A549 (cell line): Measurements from ENCODE around the gene SYT5. TPM values are rescaled to one million over a fixed set of nuclear protein-coding genes. Genes with fewer than 3 reads are reported as not detected.

Experiments
- BCL3 ChIP-seq: fragments of >200 bp; sonication (Bioruptor Twin); formaldehyde crosslinking; IDR thresholded peaks from 3 replicates; pipeline ENCODE4 v1.6.1; 2016
- CEBPB ChIP-seq, 2 experiments: fragments of >200 bp in 1 of 2; sonication (Bioruptor Twin) in 1 of 2; formaldehyde crosslinking in 1 of 2; IDR thresholded peaks; 2 replicates each; pipeline ENCODE4 v1.6.1; 2012 to 2016
- CHD4 ChIP-seq: fragments of 200-600 bp; sonication (generic); IDR thresholded peaks from 2 replicates; pipeline ENCODE4 v1.6.1; 2016; ENCODE audit warnings: antibody characterized with exemption, mild to moderate bottlenecking, borderline replicate concordance
- CTCF ChIP-seq: fragments of >200 bp; sonication (Bioruptor Twin); formaldehyde crosslinking; IDR thresholded peaks from 3 replicates; pipeline ENCODE4 v1.5.1; 2016
- EHF ChIP-seq: fragments of 250-450 bp; sonication (Bioruptor Pico); IDR thresholded peaks from 2 replicates; pipeline ENCODE4 v1.5.0; 2020; ENCODE audit warnings: mild to moderate bottlenecking
- EHMT2 ChIP-seq: fragments of 200-600 bp; sonication (generic); IDR thresholded peaks from 2 replicates; pipeline ENCODE4 v1.6.1; 2016; ENCODE audit warnings: antibody characterized with exemption, low read depth, mild to moderate bottlenecking, moderate library complexity
- ELK1 ChIP-seq: fragments of 150-350 bp; IDR thresholded peaks from 2 replicates; pipeline ENCODE4 v1.6.1; 2014; ENCODE audit warnings: low read depth, mild to moderate bottlenecking, low read length
- EP300 ChIP-seq, 2 experiments: fragments of >200 bp; sonication (Bioruptor Twin); formaldehyde crosslinking; IDR thresholded peaks; 2 replicates in 1 of 2; 3 replicates in 1 of 2; pipeline ENCODE4 v1.6.1; 2016 to 2017
- ESRRA ChIP-seq: fragments of 150-350 bp; IDR thresholded peaks from 2 replicates; pipeline ENCODE4 v1.6.1; 2014; ENCODE audit warnings: mild to moderate bottlenecking, low read length, borderline replicate concordance
- FOSB ChIP-seq: fragments of 250-450 bp; sonication (Bioruptor Pico); IDR thresholded peaks from 2 replicates; pipeline ENCODE4 v1.5.0; 2020; ENCODE audit warnings: mild to moderate bottlenecking, moderate library complexity
- FOSL2 ChIP-seq, 2 experiments: fragments of 450-650 bp in 1 of 2; fragments of >200 bp in 1 of 2; sonication (Bioruptor Twin) in 1 of 2; formaldehyde crosslinking; IDR thresholded peaks; 2 replicates each; pipeline versions ENCODE4 v1.5.0 to v1.6.1; 2016 to 2020; ENCODE audit warnings: mild to moderate bottlenecking in 1 of 2, moderate library complexity in 1 of 2
- HES2 ChIP-seq: fragments of >200 bp; sonication (Bioruptor Twin); formaldehyde crosslinking; IDR thresholded peaks from 2 replicates; pipeline ENCODE4 v1.6.1; 2016
- HOXA7 ChIP-seq: fragments of 250-450 bp; sonication (Bioruptor Pico); IDR thresholded peaks from 2 replicates; pipeline ENCODE4 v1.5.0; 2020; ENCODE audit warnings: mild to moderate bottlenecking, moderate library complexity
- HOXB13 ChIP-seq: fragments of 250-450 bp; sonication (Bioruptor Pico); IDR thresholded peaks from 2 replicates; pipeline ENCODE4 v1.5.0; 2020; ENCODE audit warnings: low read depth, mild to moderate bottlenecking, moderate library complexity
- JUN ChIP-seq, 2 experiments: fragments of >200 bp; sonication (Bioruptor Twin); formaldehyde crosslinking; IDR thresholded peaks; 2 replicates in 1 of 2; 3 replicates in 1 of 2; pipeline ENCODE4 v1.6.1; 2016 to 2017
- KDM1A ChIP-seq: fragments of 200-600 bp; sonication (generic); IDR thresholded peaks from 2 replicates; pipeline ENCODE4 v1.6.1; 2016; ENCODE audit warnings: low read depth, mild to moderate bottlenecking
- KDM5A ChIP-seq: fragments of 200-600 bp; sonication (generic); IDR thresholded peaks from 2 replicates; pipeline ENCODE4 v1.6.1; 2016; ENCODE audit warnings: antibody characterized with exemption, mild to moderate bottlenecking
- MAX ChIP-seq: IDR thresholded peaks from 2 replicates; pipeline ENCODE4 v1.6.1; 2012
- MAZ ChIP-seq: fragments of 150-350 bp; IDR thresholded peaks from 2 replicates; pipeline ENCODE4 v1.6.1; 2014; ENCODE audit warnings: antibody characterized with exemption, low read depth, low read length, borderline replicate concordance
- MYC ChIP-seq: IDR thresholded peaks from 2 replicates; pipeline ENCODE4 v1.6.1; 2012; ENCODE audit warnings: mild to moderate bottlenecking, inconsistent platforms, low read length, improper control_type of control experiment, borderline replicate concordance
- NFE2L2 ChIP-seq: fragments of 150-350 bp; conservative IDR thresholded peaks from 2 replicates; pipeline ENCODE4 v1.6.1; 2014; ENCODE audit warnings: low read length
- NR3C1 ChIP-seq: fragments of >200 bp; sonication (Bioruptor Twin); formaldehyde crosslinking; IDR thresholded peaks from 3 replicates; pipeline ENCODE4 v1.6.1; 2017
- PBX3 ChIP-seq: IDR thresholded peaks from 2 replicates; pipeline ENCODE4 v1.6.1; 2012
- PHF8 ChIP-seq: fragments of 200-600 bp; sonication (generic); IDR thresholded peaks from 2 replicates; pipeline ENCODE4 v1.6.1; 2016; ENCODE audit warnings: low read depth, mild to moderate bottlenecking, antibody characterized with exemption, moderate library complexity, borderline replicate concordance
- POLR2AphosphoS2 ChIP-seq: conservative IDR thresholded peaks from 2 replicates; pipeline ENCODE4 v1.6.1; 2012; ENCODE audit warnings: low read length, improper control_type of control experiment, inconsistent platforms
- RAD21 ChIP-seq, 2 experiments: fragments of >200 bp in 1 of 2; sonication (Bioruptor Twin) in 1 of 2; formaldehyde crosslinking in 1 of 2; IDR thresholded peaks in 1 of 2; conservative IDR thresholded peaks in 1 of 2; 2 replicates in 1 of 2; 3 replicates in 1 of 2; pipeline ENCODE4 v1.6.1; 2012 to 2018; ENCODE audit warnings: inconsistent platforms in 1 of 2
- RARB ChIP-seq: fragments of 250-450 bp; sonication (Bioruptor Pico); IDR thresholded peaks from 2 replicates; pipeline ENCODE4 v1.8.0; 2021; ENCODE audit warnings: mild to moderate bottlenecking, moderate library complexity
- REST ChIP-seq: fragments of 200-600 bp; sonication (generic); IDR thresholded peaks from 2 replicates; pipeline ENCODE4 v1.6.1; 2016; ENCODE audit warnings: antibody characterized with exemption, mild to moderate bottlenecking, moderate library complexity
- RFX5 ChIP-seq: fragments of 450-650 bp; IDR thresholded peaks from 2 replicates; pipeline ENCODE4 v1.7.1; 2014; ENCODE audit warnings: antibody characterized with exemption, mild to moderate bottlenecking, moderate library complexity
- RNF2 ChIP-seq: fragments of 200-600 bp; sonication (generic); IDR thresholded peaks from 2 replicates; pipeline ENCODE4 v1.6.1; 2016; ENCODE audit warnings: low read depth, mild to moderate bottlenecking, antibody characterized with exemption, moderate library complexity, borderline replicate concordance
- TP53 ChIP-seq: fragments of 250-450 bp; sonication (Bioruptor Pico); IDR thresholded peaks from 2 replicates; pipeline ENCODE4 v1.5.0; 2021; ENCODE audit warnings: mild to moderate bottlenecking, moderate library complexity
- polyA plus RNA-seq, 4 experiments: library from polyadenylated mRNA; depleted of rRNA in 3 of 4; stranded (reverse); fragments of >200 nt; fragmentation: RNase III in 1 of 4; extraction: RNeasy Plus Mini Kit Qiagen cat#74134 plus additional on column Dnase treatment in 1 of 4; gene quantifications; 2 replicates in 3 of 4; 3 replicates in 1 of 4; pipeline ENCODE4 v1.2.3, GENCODE V29; 2011 to 2017

The SYT5 gene
- polyA plus RNA-seq, 2 of the 4 experiments (the other 2 are of a cell fraction) = 0.23 to 0.65 TPM

GRCh38 chr19:55216461-55217198, 36.5 kb upstream of the SYT5 start (continued):
- TF ChIP-seq EP300 (IDR thresholded peaks at IDR 0.05) (peak in 1 of 2 experiments; percentile 41; a peak in 1 of 5 replicates), FOSB (CRISPR knock-in tag) (peak; percentile 76; the same call in 1 of the 2 replicates), RNF2 (no peak), PBX3 (peak; percentile 76), JUN (IDR thresholded peaks at IDR 0.05) (peak; percentile 86 to 87), EHMT2 (0 out of 2 replicates have a peak, but pooled peaks have one; percentile 19), RARB (CRISPR knock-in tag) (0 out of 2 replicates have a peak, but pooled peaks have one; percentile 56), NFE2L2 (peak; percentile 32; the same call in 1 of the 2 replicates), ESRRA (peak; percentile 32; the same call in 1 of the 2 replicates), BCL3 (peak; percentile 79; the same call in 2 of the 3 replicates), PHF8 (peak; percentile 72; the same call in 1 of the 2 replicates), MYC (peak; percentile 88), HES2 (no peak; the same call in 1 of the 2 replicates), HOXB13 (no peak; the same call in 1 of the 2 replicates), NR3C1 (no peak), FOSL2 (IDR thresholded peaks at IDR 0.05) (peak; percentile 96), FOSL2 (CRISPR knock-in tag; IDR thresholded peaks at IDR 0.05) (peak; percentile 99), EHF (no peak; the same call in 1 of the 2 replicates), KDM5A (no peak), CEBPB (IDR thresholded peaks at IDR 0.05) (peak in 1 of 2 experiments; percentile 58; a peak in 2 of 4 replicates), CHD4 (no peak), POLR2AphosphoS2 (no peak), TP53 (CRISPR knock-in tag) (peak; percentile 91), ELK1 (no peak), CTCF (no peak), MAZ (peak; percentile 93; the same call in 1 of the 2 replicates), REST (peak; percentile 99), RAD21 (conservative IDR thresholded peaks at IDR 0.05 in 1 of 2, IDR thresholded peaks at IDR 0.05 in 1 of 2) (peak; percentile 38 to 52; a peak in 3 of 5 replicates), KDM1A (no peak), MAX (peak; percentile 94), RFX5 (peak; percentile 89), HOXA7 (0 out of 2 replicates have a peak, but pooled peaks have one; percentile 52)
